ENCODE results near the gene CPN1. TPM values are rescaled to one million over a fixed set of nuclear protein-coding genes. Genes with fewer than 3 reads are reported as not detected.

CPN1 gene
- total RNA-seq, 1 donor from 2014 or later = not detected

DNA sequence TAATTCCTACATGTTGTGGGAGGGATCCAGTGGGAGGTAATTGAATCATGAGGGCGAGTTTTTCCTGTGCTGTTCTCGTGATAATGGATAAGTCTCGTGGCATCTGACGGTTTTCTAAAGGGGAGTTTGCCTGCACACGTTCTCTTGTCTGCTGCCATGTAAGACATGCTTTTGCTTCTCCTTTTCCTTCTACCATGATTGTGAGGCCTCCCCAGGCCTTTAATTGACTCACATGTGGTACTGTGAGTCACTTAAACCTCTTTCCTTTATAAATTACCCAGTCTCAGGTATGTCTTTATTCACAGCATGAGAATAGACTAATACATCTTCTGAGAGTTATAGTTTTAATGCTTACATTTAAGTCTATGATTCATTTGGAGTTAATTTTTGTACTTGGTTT is 22.6 kb upstream of the CPN1 start:
- no peaks in the 10 kb centered on the region for H3K27me3 Mint-ChIP-seq (ENCODE audit: low read depth, unreplicated experiment)
- H3K4me3 ChIP-seq (ENCODE audit: insufficient read depth, low read depth, low read length) = no peak overlapping the region
- no peak overlapping the region for H3K27ac Mint-ChIP-seq (ENCODE audit: unreplicated experiment)
- DNase-seq (ENCODE audit: low read depth) (no peak), FAIRE-seq (no peak)
- H3K36me3 Mint-ChIP-seq (ENCODE audit: low read depth, unreplicated experiment) = peaks cover 2% of the 10 kb centered on the region
- H3K9ac ChIP-seq (ENCODE audit: low read length) = no peak overlapping the region
- H3K27me3 ChIP-seq (ENCODE audit: insufficient read depth, low read length) = peaks cover 7% of the 10 kb centered on the region
- no peak overlapping the region for H3K27ac ChIP-seq (ENCODE audit: low read depth, low read length)
- H3K79me2 ChIP-seq (ENCODE audit: insufficient read depth, low read length) = no peaks in the 10 kb centered on the region
- H4K20me1 ChIP-seq (ENCODE audit: insufficient read depth, low read length) = no peaks in the 10 kb centered on the region
- no peak overlapping the region for H3K4me3 Mint-ChIP-seq (ENCODE audit: unreplicated experiment)
- no peaks in the 10 kb centered on the region for H3K9me3 ChIP-seq (ENCODE audit: insufficient read depth, low read depth, low read length)
- H3K4me2 ChIP-seq (ENCODE audit: low read length) = no peak overlapping the region
- H3K4me1 ChIP-seq (ENCODE audit: insufficient read depth, low read length) = no peaks in the 10 kb centered on the region
- TF ChIP-seq, protein P1, sequence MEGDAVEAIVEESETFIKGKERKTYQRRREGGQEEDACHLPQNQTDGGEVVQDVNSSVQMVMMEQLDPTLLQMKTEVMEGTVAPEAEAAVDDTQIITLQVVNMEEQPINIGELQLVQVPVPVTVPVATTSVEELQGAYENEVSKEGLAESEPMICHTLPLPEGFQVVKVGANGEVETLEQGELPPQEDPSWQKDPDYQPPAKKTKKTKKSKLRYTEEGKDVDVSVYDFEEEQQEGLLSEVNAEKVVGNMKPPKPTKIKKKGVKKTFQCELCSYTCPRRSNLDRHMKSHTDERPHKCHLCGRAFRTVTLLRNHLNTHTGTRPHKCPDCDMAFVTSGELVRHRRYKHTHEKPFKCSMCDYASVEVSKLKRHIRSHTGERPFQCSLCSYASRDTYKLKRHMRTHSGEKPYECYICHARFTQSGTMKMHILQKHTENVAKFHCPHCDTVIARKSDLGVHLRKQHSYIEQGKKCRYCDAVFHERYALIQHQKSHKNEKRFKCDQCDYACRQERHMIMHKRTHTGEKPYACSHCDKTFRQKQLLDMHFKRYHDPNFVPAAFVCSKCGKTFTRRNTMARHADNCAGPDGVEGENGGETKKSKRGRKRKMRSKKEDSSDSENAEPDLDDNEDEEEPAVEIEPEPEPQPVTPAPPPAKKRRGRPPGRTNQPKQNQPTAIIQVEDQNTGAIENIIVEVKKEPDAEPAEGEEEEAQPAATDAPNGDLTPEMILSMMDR (IDR thresholded peaks at IDR 0.05; ENCODE audit: insufficient read depth, low read depth, low read length) = no peak
- TF ChIP-seq EZH2 (IDR thresholded peaks at IDR 0.05; ENCODE audit: insufficient read depth, low read length) = no peak
- H3K36me3 ChIP-seq (ENCODE audit: insufficient read depth, low read length) = no peaks in the 10 kb centered on the region
- no peaks in the 10 kb centered on the region for H3K4me1 Mint-ChIP-seq (ENCODE audit: low read depth, unreplicated experiment)
- no peak overlapping the region for H2AFZ ChIP-seq (ENCODE audit: low read depth, low read length)
- peaks cover 12% of the 10 kb centered on the region for H3K9me3 Mint-ChIP-seq (ENCODE audit: unreplicated experiment)

DNA sequence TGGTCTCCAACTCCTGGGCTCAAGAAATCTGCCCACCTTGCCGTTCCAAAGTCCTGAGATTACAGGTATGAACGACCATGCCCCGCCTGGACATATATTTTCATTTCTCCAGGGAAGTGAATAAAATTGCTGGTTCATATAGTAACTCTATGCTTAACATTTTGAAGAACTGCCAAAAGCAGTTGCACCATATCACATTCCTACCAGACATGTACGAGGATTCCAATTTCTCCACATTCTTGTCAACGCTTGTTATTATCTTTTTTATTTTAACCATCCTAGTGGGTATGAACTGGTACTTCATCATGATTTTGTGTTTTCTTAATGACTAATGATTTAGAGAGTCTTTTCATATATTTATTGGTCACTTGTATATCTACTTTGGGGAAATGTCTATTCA is 21.9 kb upstream of the CPN1 start:
- H3K79me2 ChIP-seq (ENCODE audit: insufficient read depth, low read length) = no peaks in the 10 kb centered on the region
- no peaks in the 10 kb centered on the region for H3K4me1 Mint-ChIP-seq (ENCODE audit: low read depth, unreplicated experiment)
- no peak overlapping the region for H3K4me3 Mint-ChIP-seq (ENCODE audit: unreplicated experiment)
- H3K9me3 Mint-ChIP-seq (ENCODE audit: unreplicated experiment) = peaks cover 12% of the 10 kb centered on the region
- DNase-seq (ENCODE audit: low read depth) (no peak), FAIRE-seq (no peak)
- H3K36me3 Mint-ChIP-seq (ENCODE audit: low read depth, unreplicated experiment) = peaks cover 2% of the 10 kb centered on the region
- H3K27me3 ChIP-seq (ENCODE audit: insufficient read depth, low read length) = peaks cover 7% of the 10 kb centered on the region
- no peaks in the 10 kb centered on the region for H3K4me1 ChIP-seq (ENCODE audit: insufficient read depth, low read length)
- H3K4me3 ChIP-seq (ENCODE audit: insufficient read depth, low read depth, low read length) = no peak overlapping the region
- H3K27ac Mint-ChIP-seq (ENCODE audit: unreplicated experiment) = no peak overlapping the region
- H3K9me3 ChIP-seq (ENCODE audit: insufficient read depth, low read depth, low read length) = no peaks in the 10 kb centered on the region
- no peak overlapping the region for H3K4me2 ChIP-seq (ENCODE audit: low read length)
- H3K27me3 Mint-ChIP-seq (ENCODE audit: low read depth, unreplicated experiment) = no peaks in the 10 kb centered on the region
- no peaks in the 10 kb centered on the region for H3K36me3 ChIP-seq (ENCODE audit: insufficient read depth, low read length)
- no peak overlapping the region for H2AFZ ChIP-seq (ENCODE audit: low read depth, low read length)
- TF ChIP-seq, protein P1 (IDR thresholded peaks at IDR 0.05; ENCODE audit: insufficient read depth, low read depth, low read length) = no peak
- no peak for TF ChIP-seq EZH2 (IDR thresholded peaks at IDR 0.05; ENCODE audit: insufficient read depth, low read length)
- H3K9ac ChIP-seq (ENCODE audit: low read length) = no peak overlapping the region
- H3K27ac ChIP-seq (ENCODE audit: low read depth, low read length) = no peak overlapping the region
- no peaks in the 10 kb centered on the region for H4K20me1 ChIP-seq (ENCODE audit: insufficient read depth, low read length)

DNA sequence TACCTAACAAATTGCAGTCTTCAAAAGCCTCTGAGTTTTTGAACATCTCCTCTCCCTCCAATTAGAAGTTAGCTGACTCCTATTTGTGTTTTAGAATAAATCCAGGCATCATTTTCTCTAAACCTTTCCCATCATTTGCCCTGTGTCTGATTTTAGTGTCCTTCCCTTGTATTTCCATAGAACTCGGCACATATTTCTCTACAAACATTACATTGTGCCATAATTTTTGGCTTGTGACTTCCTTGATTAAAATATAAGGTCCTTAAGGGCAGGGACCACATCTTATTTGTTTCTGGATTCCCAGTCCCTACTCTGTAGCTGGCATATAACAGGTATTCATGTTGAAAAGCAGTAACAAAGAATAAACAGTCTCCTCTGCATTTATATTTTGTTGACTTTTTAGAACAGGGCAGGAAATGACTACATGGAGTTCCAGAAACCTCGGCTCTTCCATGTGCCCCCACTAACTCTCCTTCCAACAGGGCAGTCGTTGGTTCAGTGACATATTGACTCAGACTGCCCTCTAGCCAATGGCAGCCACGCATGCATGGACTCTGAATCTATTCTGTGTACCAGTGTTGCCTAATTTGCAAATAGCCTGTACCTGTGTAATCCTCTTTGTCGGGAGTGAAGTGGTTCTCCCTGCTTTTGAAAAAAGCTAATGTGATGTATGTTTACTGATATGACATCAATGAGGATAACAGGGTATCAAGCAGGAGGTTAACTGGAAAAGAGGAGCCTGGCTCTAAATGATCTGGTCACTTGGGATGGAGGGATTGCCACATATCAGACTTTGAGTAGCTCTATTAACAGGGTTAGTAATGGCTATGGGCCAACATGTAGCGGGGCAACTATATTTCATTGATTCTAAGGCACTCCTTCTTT is 19.8 kb upstream of the CPN1 start:
- no peak for TF ChIP-seq EZH2 (IDR thresholded peaks at IDR 0.05; ENCODE audit: insufficient read depth, low read length)
- TF ChIP-seq, protein P1 (IDR thresholded peaks at IDR 0.05; ENCODE audit: insufficient read depth, low read depth, low read length) = no peak
- Mint-ChIP-seq H3K27ac (ENCODE audit: unreplicated experiment) (no peak overlapping the region), H3K36me3 (ENCODE audit: low read depth, unreplicated experiment) (peaks cover 2% of the 10 kb centered on the region), H3K4me3 (ENCODE audit: unreplicated experiment) (no peak overlapping the region), H3K9me3 (ENCODE audit: unreplicated experiment) (peaks cover 18% of the 10 kb centered on the region), H3K4me1 (ENCODE audit: low read depth, unreplicated experiment) (no peaks in the 10 kb centered on the region), H3K27me3 (ENCODE audit: low read depth, unreplicated experiment) (no peaks in the 10 kb centered on the region)
- H3K79me2 ChIP-seq (ENCODE audit: insufficient read depth, low read length) = no peaks in the 10 kb centered on the region
- H3K9ac ChIP-seq (ENCODE audit: low read length) = no peak overlapping the region
- DNase-seq (ENCODE audit: low read depth) (no peak), FAIRE-seq (no peak)
- no peak overlapping the region for H3K27ac ChIP-seq (ENCODE audit: low read depth, low read length)
- H2AFZ ChIP-seq (ENCODE audit: low read depth, low read length) = no peak overlapping the region
- no peaks in the 10 kb centered on the region for H3K27me3 ChIP-seq (ENCODE audit: insufficient read depth, low read length)
- H4K20me1 ChIP-seq (ENCODE audit: insufficient read depth, low read length) = no peaks in the 10 kb centered on the region
- no peaks in the 10 kb centered on the region for H3K36me3 ChIP-seq (ENCODE audit: insufficient read depth, low read length)
- H3K4me2 ChIP-seq (ENCODE audit: low read length) = no peak overlapping the region
- no peak overlapping the region for H3K4me3 ChIP-seq (ENCODE audit: insufficient read depth, low read depth, low read length)
- H3K9me3 ChIP-seq (ENCODE audit: insufficient read depth, low read depth, low read length) = no peaks in the 10 kb centered on the region
- H3K4me1 ChIP-seq (ENCODE audit: insufficient read depth, low read length) = no peaks in the 10 kb centered on the region
